ENCODE measurements around the gene RUBCN.

- TF ChIP-seq CTCF (IDR thresholded peaks at IDR 0.05): no peak
- no peak for TF ChIP-seq REST (IDR thresholded peaks at IDR 0.05; ENCODE audit: insufficient read depth in 1 of 2, low read depth in 2 of 2, low read length in 1 of 2)
- TF ChIP-seq POLR2AphosphoS5 (IDR thresholded peaks at IDR 0.05; ENCODE audit: low read depth, low read length): no peak
- no peak for TF ChIP-seq SIN3A (IDR thresholded peaks at IDR 0.05; ENCODE audit: borderline replicate concordance, insufficient read depth, low read depth, low read length)
- TF ChIP-seq TCF7L2 (IDR thresholded peaks at IDR 0.05; ENCODE audit: low read depth, low read length): no peak
These were observed 17.8 kb downstream of the RUBCN start for GRCh38 chr3:197718891-197719290.

Measured in Panc1 (cell line).